Lower leg skin (tissue), 4 donors: ENCODE results near the gene KANTR. TPM values are rescaled to one million over a fixed set of nuclear protein-coding genes. Genes with fewer than 3 reads are reported as not detected.

ENCODE experiments used
- DNase-seq, 2 donors: peaks; one replicate each; pipeline ENCODE4 v3.0.0-alpha.2; 2019; ENCODE audit warnings: low spot score in 2 of 2
- H3K4me3 ChIP-seq: fragments of 200-600 bp; sonication (generic); 2 replicates; pipeline ENCODE4 v1.5.1; 2017; ENCODE audit warnings: mild to moderate bottlenecking, low read depth; ENCODE audit not compliant: poor library complexity, severe bottlenecking
- POLR2A ChIP-seq, 2 donors: fragments of 450-650 bp; IDR thresholded peaks; one replicate each; pipeline ENCODE4 v1.6.1; 2016 to 2017; ENCODE audit warnings: antibody characterized with exemption in 2 of 2, mild to moderate bottlenecking in 1 of 2, moderate library complexity in 1 of 2
- WGBS, 2 donors: methylation state at CpG; one replicate each; pipeline ENCODE4 v1.1.5; 2018; 5-methylcytosine and 5-hydroxymethylcytosine counted together
- intact Hi-C: fragments of 100-400 bp; cut with DNase I; formaldehyde crosslinking; loops from one replicate; pipeline ENCODE4 v1.15.0; 2023; ENCODE audit warnings: low total_unique reads
- total RNA-seq, 4 donors: library from RNA; depleted of rRNA; stranded (reverse); fragments of >200 nt; gene quantifications; one replicate each; pipeline ENCODE4 v1.1.0, GENCODE V29; 2016
- TF ChIP-seq, protein P1 (sequence below), 3 donors: fragments of 450-650 bp; IDR thresholded peaks; one replicate each; pipeline ENCODE4 v1.5.1; 2016; ENCODE audit warnings: antibody characterized with exemption in 3 of 3, mild to moderate bottlenecking in 3 of 3, moderate library complexity in 2 of 3

KANTR gene
- total RNA-seq, 4 donors from 2014 or later: 12.5 to 28.1 (median 21.8) TPM

DNA sequence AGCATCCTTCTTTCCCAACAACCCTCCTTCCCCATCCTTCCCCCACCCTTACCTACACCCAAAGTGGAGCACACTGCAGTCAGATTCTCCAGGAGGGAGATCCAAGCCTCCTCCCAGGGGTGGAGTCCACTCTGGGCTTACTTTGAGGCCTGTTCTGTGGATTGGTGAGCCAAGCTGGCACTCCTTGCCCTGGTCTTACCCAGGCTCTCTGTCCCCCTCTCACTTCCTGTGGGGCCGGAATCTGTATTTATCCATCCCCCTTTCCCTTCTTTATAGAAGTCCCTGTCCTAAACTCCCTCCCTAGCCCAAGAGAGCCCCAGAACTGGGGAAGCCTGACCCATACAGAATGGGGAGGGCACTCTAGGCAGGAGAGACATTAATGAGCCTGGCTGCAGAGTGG is 15.0 kb upstream of the KANTR start:
- H3K4me3 ChIP-seq: no peak overlapping the region
- 89 to 100% methylated on average over 1 of the region's 1 CpG for WGBS, 2 donors
- peak in 1 of 2 donors; percentile 54 for DNase-seq
- TF ChIP-seq POLR2A (IDR thresholded peaks at IDR 0.05): no peak
- TF ChIP-seq, protein P1, sequence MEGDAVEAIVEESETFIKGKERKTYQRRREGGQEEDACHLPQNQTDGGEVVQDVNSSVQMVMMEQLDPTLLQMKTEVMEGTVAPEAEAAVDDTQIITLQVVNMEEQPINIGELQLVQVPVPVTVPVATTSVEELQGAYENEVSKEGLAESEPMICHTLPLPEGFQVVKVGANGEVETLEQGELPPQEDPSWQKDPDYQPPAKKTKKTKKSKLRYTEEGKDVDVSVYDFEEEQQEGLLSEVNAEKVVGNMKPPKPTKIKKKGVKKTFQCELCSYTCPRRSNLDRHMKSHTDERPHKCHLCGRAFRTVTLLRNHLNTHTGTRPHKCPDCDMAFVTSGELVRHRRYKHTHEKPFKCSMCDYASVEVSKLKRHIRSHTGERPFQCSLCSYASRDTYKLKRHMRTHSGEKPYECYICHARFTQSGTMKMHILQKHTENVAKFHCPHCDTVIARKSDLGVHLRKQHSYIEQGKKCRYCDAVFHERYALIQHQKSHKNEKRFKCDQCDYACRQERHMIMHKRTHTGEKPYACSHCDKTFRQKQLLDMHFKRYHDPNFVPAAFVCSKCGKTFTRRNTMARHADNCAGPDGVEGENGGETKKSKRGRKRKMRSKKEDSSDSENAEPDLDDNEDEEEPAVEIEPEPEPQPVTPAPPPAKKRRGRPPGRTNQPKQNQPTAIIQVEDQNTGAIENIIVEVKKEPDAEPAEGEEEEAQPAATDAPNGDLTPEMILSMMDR (IDR thresholded peaks at IDR 0.05): no peak
- intact Hi-C loops: no loop called here

DNA sequence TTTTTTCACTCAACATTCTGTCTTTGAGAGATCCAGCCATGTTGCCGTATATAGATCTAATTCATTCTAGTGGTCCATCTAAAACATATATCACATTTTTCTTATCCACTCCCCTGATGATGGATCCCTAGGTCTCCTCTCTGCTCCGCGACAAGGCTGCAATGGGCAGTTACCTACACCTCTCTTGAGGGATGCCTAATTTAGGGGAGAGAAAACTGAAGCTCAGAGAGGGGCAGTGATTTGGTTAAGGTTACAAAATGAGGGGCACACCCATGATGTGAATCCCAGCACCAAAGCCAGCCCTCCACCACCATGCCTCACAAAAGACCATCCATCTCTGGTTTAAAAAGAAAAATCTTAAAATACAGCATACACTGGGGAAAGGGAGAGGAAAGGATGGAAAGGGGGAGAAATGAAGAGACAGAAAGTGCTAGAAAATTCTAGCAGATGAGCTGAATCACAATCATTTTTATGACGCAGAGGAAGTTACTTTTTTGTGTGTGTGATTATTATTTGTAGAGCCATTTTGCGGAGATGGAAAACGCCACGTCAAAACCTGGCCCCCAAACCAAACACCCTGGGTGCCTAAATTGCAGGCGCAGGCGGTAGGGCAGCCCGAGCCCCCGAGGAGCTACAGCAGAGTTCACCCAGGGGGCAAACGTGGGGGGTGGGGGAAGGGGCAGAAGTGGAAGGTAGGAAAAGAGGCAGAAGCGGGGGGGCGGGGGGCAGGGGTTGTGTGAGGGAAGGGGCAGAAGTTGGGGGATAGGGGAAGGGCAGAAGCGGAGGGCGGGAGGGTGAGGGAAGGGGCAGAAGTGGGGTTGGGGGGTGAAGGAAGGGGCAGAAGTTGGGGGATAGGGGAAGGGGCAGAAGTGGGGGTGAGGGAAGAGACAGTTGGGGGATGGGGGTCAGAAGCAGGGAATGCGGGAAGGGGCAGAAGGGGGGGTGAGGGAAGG is 13.0 kb upstream of the KANTR start:
- no peak for DNase-seq
- no peak overlapping the region for H3K4me3 ChIP-seq
- intact Hi-C loops: no loop called here
- TF ChIP-seq, protein P1 (IDR thresholded peaks at IDR 0.05): no peak
- no peak for TF ChIP-seq POLR2A (IDR thresholded peaks at IDR 0.05)
- WGBS, 2 donors: 37 to 44% methylated on average over 7 to 11 of the region's 17 CpGs

DNA sequence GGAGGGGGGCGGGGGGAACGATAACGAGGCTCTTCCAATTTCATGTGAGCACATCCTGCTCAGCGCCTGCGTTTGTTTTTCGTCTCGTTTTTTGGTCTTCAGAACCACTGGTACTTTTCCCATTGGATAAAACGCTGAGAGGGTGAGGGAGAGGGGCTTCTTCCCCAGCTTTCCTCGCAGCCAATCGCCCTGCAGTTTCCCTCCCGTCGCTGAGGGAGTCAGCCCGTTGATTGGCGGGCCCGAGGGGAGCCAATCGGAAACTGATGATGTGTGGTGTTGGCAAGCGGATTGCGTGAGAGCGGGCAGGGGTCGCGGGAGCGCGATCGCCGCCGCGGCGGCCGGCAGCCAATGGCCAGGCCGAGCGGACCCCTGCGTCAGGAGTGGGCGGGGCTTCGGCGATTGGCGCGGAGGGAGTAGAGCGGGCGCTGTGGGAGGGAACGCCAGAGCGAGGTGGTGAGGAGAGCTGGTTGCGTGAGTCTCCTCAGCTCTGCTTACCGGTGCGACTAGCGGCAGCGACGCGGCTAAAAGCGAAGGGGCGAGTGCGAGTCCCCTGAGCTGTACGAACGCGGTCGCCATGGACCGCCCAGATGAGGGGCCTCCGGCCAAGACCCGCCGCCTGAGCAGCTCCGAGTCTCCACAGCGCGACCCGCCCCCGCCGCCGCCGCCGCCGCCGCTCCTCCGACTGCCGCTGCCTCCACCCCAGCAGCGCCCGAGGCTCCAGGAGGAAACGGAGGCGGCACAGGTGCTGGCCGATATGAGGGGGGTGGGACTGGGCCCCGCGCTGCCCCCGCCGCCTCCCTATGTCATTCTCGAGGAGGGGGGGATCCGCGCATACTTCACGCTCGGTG is 11.8 kb upstream of the KANTR start, which contains the start of gene TSPYL2:
Gene TSPYL2, plus strand, starts transcription at position 443 of the 848 bp plus-strand sequence. Its CDS starts 132 bp downstream, at position 575.
- peak within 1 kb of the TSS; percentile 60 for H3K4me3 ChIP-seq
- TF ChIP-seq, protein P1 (IDR thresholded peaks at IDR 0.05): no peak
- peak in 1 of 2 donors; percentile 80 for TF ChIP-seq POLR2A (IDR thresholded peaks at IDR 0.05)
- DNase-seq: peak; percentile 91 to 98
- intact Hi-C loops: no loop called here
- 1 to 41% methylated on average over 26 to 80 of the region's 86 CpGs for WGBS, 2 donors

DNA sequence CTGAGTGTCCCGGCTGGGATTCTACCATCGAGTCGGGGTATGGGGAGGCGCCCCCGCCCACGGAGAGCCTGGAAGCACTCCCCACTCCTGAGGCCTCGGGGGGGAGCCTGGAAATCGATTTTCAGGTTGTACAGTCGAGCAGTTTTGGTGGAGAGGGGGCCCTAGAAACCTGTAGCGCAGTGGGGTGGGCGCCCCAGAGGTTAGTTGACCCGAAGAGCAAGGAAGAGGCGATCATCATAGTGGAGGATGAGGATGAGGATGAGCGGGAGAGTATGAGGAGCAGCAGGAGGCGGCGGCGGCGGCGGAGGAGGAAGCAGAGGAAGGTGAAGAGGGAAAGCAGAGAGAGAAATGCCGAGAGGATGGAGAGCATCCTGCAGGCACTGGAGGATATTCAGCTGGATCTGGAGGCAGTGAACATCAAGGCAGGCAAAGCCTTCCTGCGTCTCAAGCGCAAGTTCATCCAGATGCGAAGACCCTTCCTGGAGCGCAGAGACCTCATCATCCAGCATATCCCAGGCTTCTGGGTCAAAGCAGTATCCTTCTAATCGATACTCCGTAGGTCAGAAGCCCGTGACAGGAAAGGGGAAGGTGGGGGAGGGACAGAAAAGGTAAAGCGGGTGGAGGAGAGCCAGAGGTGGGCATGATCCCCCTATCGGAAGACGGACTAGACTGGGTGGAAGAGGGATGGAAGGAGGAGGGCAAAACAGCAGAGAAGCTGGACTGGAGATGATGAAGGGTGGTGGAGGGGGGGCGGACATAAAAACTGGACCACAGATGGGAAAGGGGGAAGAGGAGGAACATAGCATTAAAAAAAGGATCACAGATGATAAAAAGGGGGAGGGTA is 10.9 kb upstream of the KANTR start:
- no peak for DNase-seq
- intact Hi-C loops: no loop called here
- peak overlapping the region; percentile 60 for H3K4me3 ChIP-seq
- TF ChIP-seq POLR2A (IDR thresholded peaks at IDR 0.05): no peak
- TF ChIP-seq, protein P1 (IDR thresholded peaks at IDR 0.05): no peak
- 8 to 49% methylated on average over 25 to 29 of the region's 31 CpGs for WGBS, 2 donors

DNA sequence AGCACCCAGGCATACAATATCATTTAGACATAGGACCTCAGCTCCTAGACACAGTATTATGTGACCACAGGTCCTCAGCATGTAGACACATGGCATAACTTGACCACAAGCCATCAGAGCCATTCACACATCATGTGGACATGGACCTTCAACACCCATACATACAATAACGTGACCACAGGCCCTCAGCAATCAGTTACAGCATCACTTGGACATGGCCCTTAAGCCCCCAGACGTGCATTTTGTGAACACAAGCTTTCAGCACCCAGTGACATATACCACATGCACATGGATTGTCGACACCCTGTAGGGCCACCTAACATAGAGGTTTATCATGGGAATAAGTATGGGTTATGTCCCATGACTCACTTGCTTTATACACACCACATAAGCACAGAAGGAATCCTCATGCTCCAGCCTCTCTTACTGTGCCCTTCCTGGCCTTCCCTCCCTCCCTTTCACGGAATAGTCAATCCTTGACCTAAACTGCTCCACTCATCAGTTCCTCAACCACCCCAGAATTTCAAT is 9.8 kb upstream of the KANTR start:
- no peak for DNase-seq
- no peak overlapping the region for H3K4me3 ChIP-seq
- intact Hi-C loops: no loop called here
- WGBS, 2 donors: 71 to 100% methylated on average over 4 of the region's 4 CpGs
- no peak for TF ChIP-seq POLR2A (IDR thresholded peaks at IDR 0.05)
- TF ChIP-seq, protein P1 (IDR thresholded peaks at IDR 0.05): no peak
